ENCODE data around the gene ZCCHC24. TPM values are rescaled to one million over a fixed set of nuclear protein-coding genes. Genes with fewer than 3 reads are reported as not detected.

Gene ZCCHC24
- total RNA-seq (2014; rRNA removed; shearing (Covaris generic)) = 3.3 and 4.0 TPM in 2 replicates
- polyA plus RNA-seq (2015; cell fraction: cytosol; rRNA removed) = 9.9 and 10.9 TPM in 2 replicates
- 2.3 and 3.3 TPM in 2 replicates for polyA plus RNA-seq (2015; cell fraction: nucleus; rRNA removed)

- in situ Hi-C loops (cut with HindIII; ENCODE audit: low pct_unique_long_range_greater_than_20kb, low sequenced_read_pairs) = no loop called here
- DNase-seq (ENCODE audit: low read depth, low spot score) = peak; percentile 95
Observed at GRCh38 chr10:79445161-79445976, at the start of gene ZCCHC24. Gene ZCCHC24 (minus strand): TSS chr10:79445624. CDS start chr10:79445440, 184 bp downstream.

- in situ Hi-C loops (cut with HindIII; ENCODE audit: low pct_unique_long_range_greater_than_20kb, low sequenced_read_pairs) = loop anchor here (25.0 kb wide), 1 partner anchor 132 kb away; no protein-coding TSS in a partner anchor
Observed at GRCh38 chr10:79493806-79494205, 48.4 kb upstream of the ZCCHC24 start.

GRCh38 chr10:79492839-79493238 is 47.4 kb upstream of the ZCCHC24 start:
- in situ Hi-C loops (cut with HindIII; ENCODE audit: low pct_unique_long_range_greater_than_20kb, low sequenced_read_pairs) = loop anchor here (25.0 kb wide), 1 partner anchor 131 kb away; no protein-coding TSS in a partner anchor
- DNase-seq (ENCODE audit: low read depth, low spot score) = no peak

More at GRCh38 chr10:79493806-79494205, 48.4 kb upstream of the ZCCHC24 start:
- no peak for DNase-seq (ENCODE audit: low read depth, low spot score)

- DNase-seq (ENCODE audit: low read depth, low spot score) = no peak
- in situ Hi-C loops (cut with HindIII; ENCODE audit: low pct_unique_long_range_greater_than_20kb, low sequenced_read_pairs) = loop anchor here (25.0 kb wide), 1 partner anchor 130 kb away; no protein-coding TSS in a partner anchor
Observed at GRCh38 chr10:79492256-79492655, 46.8 kb upstream of the ZCCHC24 start.

- in situ Hi-C loops (cut with HindIII; ENCODE audit: low pct_unique_long_range_greater_than_20kb, low sequenced_read_pairs) = loop anchor here (25.0 kb wide), 1 partner anchor 129 kb away; no protein-coding TSS in a partner anchor
Observed at GRCh38 chr10:79491143-79491835, 45.9 kb upstream of the ZCCHC24 start.

GRCh38 chr10:79490400-79491142 is 45.1 kb upstream of the ZCCHC24 start:
- in situ Hi-C loops (cut with HindIII; ENCODE audit: low pct_unique_long_range_greater_than_20kb, low sequenced_read_pairs) = loop anchor here (25.0 kb wide), 1 partner anchor 128 kb away; no protein-coding TSS in a partner anchor
- no peak for DNase-seq (ENCODE audit: low read depth, low spot score)

More at GRCh38 chr10:79491143-79491835, 45.9 kb upstream of the ZCCHC24 start:
- DNase-seq (ENCODE audit: low read depth, low spot score) = no peak

GRCh38 chr10:79488870-79489269 is 43.4 kb upstream of the ZCCHC24 start:
- in situ Hi-C loops (cut with HindIII; ENCODE audit: low pct_unique_long_range_greater_than_20kb, low sequenced_read_pairs) = loop anchor here (25.0 kb wide), 1 partner anchor 127 kb away; no protein-coding TSS in a partner anchor
- peak; percentile 26 for DNase-seq (ENCODE audit: low read depth, low spot score)

- in situ Hi-C loops (cut with HindIII; ENCODE audit: low pct_unique_long_range_greater_than_20kb, low sequenced_read_pairs) = loop anchor here (25.0 kb wide), 1 partner anchor 126 kb away; no protein-coding TSS in a partner anchor
- DNase-seq (ENCODE audit: low read depth, low spot score) = no peak
Observed at GRCh38 chr10:79488336-79488735, 42.9 kb upstream of the ZCCHC24 start.

- DNase-seq (ENCODE audit: low read depth, low spot score) = peak; percentile 82
- in situ Hi-C loops (cut with HindIII; ENCODE audit: low pct_unique_long_range_greater_than_20kb, low sequenced_read_pairs) = loop anchor here (25.0 kb wide), 1 partner anchor 125 kb away; no protein-coding TSS in a partner anchor
Observed at GRCh38 chr10:79487296-79488194, 42.1 kb upstream of the ZCCHC24 start.

GRCh38 chr10:79484476-79484875 is 39.1 kb upstream of the ZCCHC24 start:
- in situ Hi-C loops (cut with HindIII; ENCODE audit: low pct_unique_long_range_greater_than_20kb, low sequenced_read_pairs) = loop anchor here (25.0 kb wide), 1 partner anchor 122 kb away; no protein-coding TSS in a partner anchor
- DNase-seq (ENCODE audit: low read depth, low spot score) = no peak

- in situ Hi-C loops (cut with HindIII; ENCODE audit: low pct_unique_long_range_greater_than_20kb, low sequenced_read_pairs) = loop anchor here (25.0 kb wide), 1 partner anchor 122 kb away; no protein-coding TSS in a partner anchor
- no peak for DNase-seq (ENCODE audit: low read depth, low spot score)
Observed at GRCh38 chr10:79483948-79484347, 38.5 kb upstream of the ZCCHC24 start.

GRCh38 chr10:79483299-79483698 is 37.9 kb upstream of the ZCCHC24 start:
- in situ Hi-C loops (cut with HindIII; ENCODE audit: low pct_unique_long_range_greater_than_20kb, low sequenced_read_pairs) = loop anchor here (25.0 kb wide), 1 partner anchor 121 kb away; no protein-coding TSS in a partner anchor
- no peak for DNase-seq (ENCODE audit: low read depth, low spot score)

- in situ Hi-C loops (cut with HindIII; ENCODE audit: low pct_unique_long_range_greater_than_20kb, low sequenced_read_pairs) = loop anchor here (25.0 kb wide), 1 partner anchor 120 kb away; no protein-coding TSS in a partner anchor
- DNase-seq (ENCODE audit: low read depth, low spot score) = no peak
Observed at GRCh38 chr10:79482741-79483140, 37.3 kb upstream of the ZCCHC24 start.

GRCh38 chr10:79482304-79482703 is 36.9 kb upstream of the ZCCHC24 start:
- in situ Hi-C loops (cut with HindIII; ENCODE audit: low pct_unique_long_range_greater_than_20kb, low sequenced_read_pairs) = loop anchor here (25.0 kb wide), 1 partner anchor 120 kb away; no protein-coding TSS in a partner anchor
- DNase-seq (ENCODE audit: low read depth, low spot score) = no peak

- in situ Hi-C loops (cut with HindIII; ENCODE audit: low pct_unique_long_range_greater_than_20kb, low sequenced_read_pairs) = loop anchor here (25.0 kb wide), 1 partner anchor 117 kb away; no protein-coding TSS in a partner anchor
- no peak for DNase-seq (ENCODE audit: low read depth, low spot score)
Observed at GRCh38 chr10:79479283-79479909, 34.0 kb upstream of the ZCCHC24 start.
